Chondrocyte (in vitro differentiated cells): ENCODE data around the gene NXN. TPM values are rescaled to one million over a fixed set of nuclear protein-coding genes. Genes with fewer than 3 reads are reported as not detected.
"Not testable (repeated sequence)": the region's sequence is repeated elsewhere in the genome, so short reads cannot be mapped to it uniquely, and the experiment has no call there.

ENCODE experiments used
- DNase-seq: peaks from one replicate; pipeline ENCODE4 v3.0.0; 2021; ENCODE audit warnings: mixed read lengths, low spot score
- H3K27ac Mint-ChIP-seq: one replicate; pipeline ENCODE4 v1.8.0; 2021; ENCODE audit warnings: mild to moderate bottlenecking, moderate library complexity, mixed read lengths; ENCODE audit not compliant: unreplicated experiment
- H3K27me3 Mint-ChIP-seq: 2 replicates; pipeline ENCODE4 v1.8.0; 2021; ENCODE audit warnings: low read depth, mixed read lengths
- H3K36me3 Mint-ChIP-seq: 2 replicates; pipeline ENCODE4 v1.8.0; 2021; ENCODE audit warnings: low read depth, mixed read lengths
- H3K4me1 Mint-ChIP-seq: 2 replicates; pipeline ENCODE4 v1.8.0; 2021; ENCODE audit warnings: low read depth, mild to moderate bottlenecking, mixed read lengths
- H3K4me3 Mint-ChIP-seq: one replicate; pipeline ENCODE4 v1.8.0; 2021; ENCODE audit warnings: mild to moderate bottlenecking, moderate library complexity, mixed read lengths; ENCODE audit not compliant: unreplicated experiment
- H3K9me3 Mint-ChIP-seq: 2 replicates; pipeline ENCODE4 v1.8.0; 2021; ENCODE audit warnings: low read depth, mixed read lengths
- CTCF ChIP-seq: fragments of 200-600 bp; sonication (generic); IDR thresholded peaks from 2 replicates; pipeline ENCODE4 v1.5.0; 2021; ENCODE audit warnings: antibody characterized with exemption, mild to moderate bottlenecking, moderate library complexity
- total RNA-seq: library from RNA; stranded (reverse); gene quantifications from 3 replicates; pipeline ENCODE4 v1.2.1, GENCODE V29; 2021

Gene NXN
- total RNA-seq, 1 donor from 2014 or later, result 86.4 TPM

GRCh38 chr17:913207-913606 is 66.4 kb downstream of the NXN start:
- Mint-ChIP-seq H3K4me1 (peaks cover 80% of the 10 kb centered on the region), H3K36me3 (peaks cover 5% of the 10 kb centered on the region), H3K9me3 (no peaks in the 10 kb centered on the region), H3K27me3 (no peaks in the 10 kb centered on the region), H3K4me3 (no peak overlapping the region), H3K27ac (peak overlapping the region; percentile 11)
- TF ChIP-seq CTCF, result no peak
- no peak for DNase-seq

- no peak for DNase-seq
- Mint-ChIP-seq H3K27ac (peak overlapping the region; percentile 91), H3K9me3 (no peaks in the 10 kb centered on the region), H3K36me3 (peaks cover 5% of the 10 kb centered on the region), H3K27me3 (no peaks in the 10 kb centered on the region), H3K4me1 (peaks cover 74% of the 10 kb centered on the region), H3K4me3 (no peak overlapping the region)
- no peak for TF ChIP-seq CTCF
These were observed 69.8 kb downstream of the NXN start for GRCh38 chr17:909642-910323.

- Mint-ChIP-seq H3K4me1 (peaks cover 79% of the 10 kb centered on the region), H3K4me3 (no peak overlapping the region), H3K27ac (peak overlapping the region; percentile 32), H3K27me3 (no peaks in the 10 kb centered on the region), H3K36me3 (no peaks in the 10 kb centered on the region), H3K9me3 (no peaks in the 10 kb centered on the region)
- no peak for TF ChIP-seq CTCF
- no peak for DNase-seq
These were observed 71.9 kb downstream of the NXN start for GRCh38 chr17:907725-908124.

GRCh38 chr17:905708-906107 is 73.9 kb downstream of the NXN start:
- H3K27ac Mint-ChIP-seq, H3K27me3 Mint-ChIP-seq, H3K4me3 Mint-ChIP-seq, H3K36me3 Mint-ChIP-seq, DNase-seq, H3K9me3 Mint-ChIP-seq: not testable (repeated sequence)
- peaks cover 80% of the 10 kb centered on the region for H3K4me1 Mint-ChIP-seq

- H3K36me3 Mint-ChIP-seq, result no peaks in the 10 kb centered on the region
- H3K4me1 Mint-ChIP-seq, result peaks cover 68% of the 10 kb centered on the region
- H3K4me3 Mint-ChIP-seq, result no peak overlapping the region
- H3K9me3 Mint-ChIP-seq, result no peaks in the 10 kb centered on the region
- H3K27me3 Mint-ChIP-seq, result no peaks in the 10 kb centered on the region
- no peak for TF ChIP-seq CTCF
- no peak for DNase-seq
- peak overlapping the region; percentile 94 for H3K27ac Mint-ChIP-seq
These were observed 75.7 kb downstream of the NXN start for GRCh38 chr17:903691-904481.
